ENCODE data around the gene ZNF540. TPM values are rescaled to one million over a fixed set of nuclear protein-coding genes. Genes with fewer than 3 reads are reported as not detected.
"Not testable (repeated sequence)": the region's sequence is repeated elsewhere in the genome, so short reads cannot be mapped to it uniquely, and the experiment has no call there.

Gene ZNF540
- total RNA-seq (2014; rRNA removed; shearing (Covaris generic)) = 0.27 and 0.55 TPM in 2 replicates

DNA sequence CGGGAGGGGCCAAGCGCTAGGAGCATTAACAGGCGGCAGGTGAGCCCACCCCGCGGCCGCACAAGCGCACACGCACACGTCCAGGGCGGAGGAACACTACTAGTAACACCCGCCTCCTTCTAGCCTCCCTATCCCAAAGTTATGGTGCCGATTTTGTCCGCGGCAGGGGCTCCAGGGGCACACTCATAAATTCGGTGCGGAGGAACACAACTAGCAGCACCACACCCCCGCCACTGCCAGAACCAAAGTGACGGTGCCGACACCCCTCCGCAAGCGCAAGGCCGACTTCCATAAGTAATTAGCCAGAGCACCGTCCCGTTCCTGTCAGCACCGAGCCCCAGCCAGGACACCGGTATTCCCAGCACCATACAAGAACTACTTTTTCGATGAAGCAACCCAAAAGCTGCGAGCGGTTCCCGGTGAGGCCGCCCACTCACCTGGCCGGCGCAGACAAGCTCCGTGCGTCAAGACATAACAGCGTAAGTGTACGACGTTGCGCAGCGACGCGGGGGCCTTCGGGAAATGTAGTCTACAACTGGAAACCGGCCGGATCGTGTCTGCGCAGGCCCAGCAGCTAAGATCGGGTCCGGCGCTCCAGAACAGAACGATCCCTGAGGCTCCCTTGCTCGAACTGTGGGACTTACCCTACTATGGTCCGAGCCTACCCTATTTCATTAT lies at the start of gene ZNF540, which contains the start of gene ZNF571:
Gene ZNF540 (plus strand): TSS at position 573 of the 678 bp plus-strand sequence. CDS start 3,572 bp downstream, outside the sequence.
Gene ZNF571 (minus strand): TSS at position 489 of the 678 bp plus-strand sequence. CDS start 8,116 bp downstream, outside the sequence.
- in situ Hi-C loops (cut with HindIII; ENCODE audit: low sequenced_read_pairs) = no loop called here
- DNase-seq (ENCODE audit: low spot score) = peak; percentile 97

DNA sequence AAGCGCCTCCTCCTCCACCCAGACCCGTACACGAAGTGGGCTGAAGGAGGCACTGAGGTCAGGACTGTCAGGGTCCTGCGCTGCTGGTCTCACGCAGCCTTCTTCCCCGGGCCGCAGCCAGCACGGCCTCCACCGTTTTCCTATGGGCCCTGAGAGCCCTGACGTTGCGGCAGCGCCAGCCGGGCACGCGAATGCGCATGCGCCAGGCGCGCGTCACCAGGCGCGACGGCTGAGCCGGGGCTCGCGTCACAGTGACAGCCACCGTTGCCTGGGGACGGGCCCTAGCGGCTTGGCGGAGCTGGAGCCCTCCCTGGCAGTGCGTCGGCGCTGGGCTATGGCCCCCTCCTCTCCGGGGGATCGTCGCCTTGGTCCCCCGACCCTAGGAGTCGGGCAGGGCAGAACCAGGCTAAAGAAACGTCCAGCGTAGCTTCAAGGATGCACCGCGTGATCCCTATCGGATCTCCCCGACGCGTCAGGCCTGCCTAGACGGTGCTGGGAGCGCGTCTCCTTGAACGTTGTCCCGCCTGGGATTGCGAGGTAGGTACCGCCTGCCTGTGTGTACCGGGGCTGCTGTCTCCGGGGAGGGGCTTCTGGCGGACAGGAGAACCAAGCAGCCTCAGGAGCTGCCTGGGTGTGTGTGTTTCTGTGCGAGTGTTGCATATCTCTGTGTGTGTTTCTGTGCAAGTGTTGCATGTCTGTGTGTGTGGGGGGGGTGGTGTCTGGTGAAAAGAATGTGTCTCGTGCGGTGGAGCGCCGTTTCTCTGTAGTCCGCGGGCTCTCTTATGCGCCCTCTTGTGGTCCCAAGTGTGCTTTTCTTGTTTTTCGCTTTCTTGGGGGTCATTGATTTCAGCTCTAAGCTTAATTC lies 43.3 kb upstream of the ZNF540 start:
- DNase-seq (ENCODE audit: low spot score) = no peak
- in situ Hi-C loops (cut with HindIII; ENCODE audit: low sequenced_read_pairs) = no loop called here

DNA sequence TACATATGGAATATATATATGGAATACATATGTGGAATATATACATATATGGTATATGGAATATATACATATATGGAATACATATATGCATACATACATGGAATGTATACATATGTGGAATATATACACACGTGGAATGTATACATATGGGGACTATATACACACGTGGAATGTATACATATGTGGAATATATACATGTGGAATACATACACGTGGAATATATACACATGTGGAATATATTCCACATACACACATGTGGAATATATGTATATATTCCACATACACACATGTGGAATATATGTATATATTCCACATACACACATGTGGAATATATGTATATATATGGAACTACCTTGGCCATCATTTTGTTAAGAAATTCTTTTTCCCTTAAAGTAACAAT lies 31.2 kb upstream of the ZNF540 start:
- in situ Hi-C loops (cut with HindIII; ENCODE audit: low sequenced_read_pairs) = no loop called here
- DNase-seq (ENCODE audit: low spot score) = no peak

DNA sequence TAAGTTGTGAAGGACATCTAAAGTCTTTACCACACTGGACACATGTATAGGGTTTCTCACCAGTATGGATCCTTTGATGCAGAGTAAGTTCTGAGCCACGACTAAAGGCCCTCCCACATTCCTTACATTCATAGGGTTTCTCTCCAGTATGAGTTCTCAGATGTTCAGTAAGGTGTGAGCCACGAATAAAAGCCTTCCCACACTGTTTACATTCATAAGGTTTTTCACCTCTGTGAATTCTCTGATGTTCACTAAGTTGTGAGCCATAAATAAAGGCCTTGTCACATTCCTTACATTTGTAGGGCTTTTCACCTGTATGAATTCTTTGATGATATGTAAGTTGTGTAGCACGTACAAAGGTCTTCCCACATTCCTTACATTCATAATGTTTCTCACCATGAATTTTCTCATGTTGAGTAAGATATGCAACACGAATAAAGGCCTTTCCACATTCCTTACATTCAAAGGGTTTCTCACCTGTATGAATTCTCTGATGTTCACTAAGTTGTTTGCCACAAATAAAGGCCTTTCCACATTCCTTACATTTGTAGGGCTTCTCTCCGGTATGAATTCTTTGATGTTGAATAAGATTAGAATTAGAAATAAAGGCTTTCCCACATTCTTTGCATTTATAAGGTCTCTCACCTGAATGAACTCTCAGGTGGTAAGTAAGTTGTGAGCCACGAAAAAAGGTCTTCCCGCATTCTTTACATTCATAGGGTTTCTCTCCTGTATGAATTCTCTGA lies 29.9 kb upstream of the ZNF540 start:
- in situ Hi-C loops (cut with HindIII; ENCODE audit: low sequenced_read_pairs) = no loop called here
- no peak for DNase-seq (ENCODE audit: low spot score)

DNA sequence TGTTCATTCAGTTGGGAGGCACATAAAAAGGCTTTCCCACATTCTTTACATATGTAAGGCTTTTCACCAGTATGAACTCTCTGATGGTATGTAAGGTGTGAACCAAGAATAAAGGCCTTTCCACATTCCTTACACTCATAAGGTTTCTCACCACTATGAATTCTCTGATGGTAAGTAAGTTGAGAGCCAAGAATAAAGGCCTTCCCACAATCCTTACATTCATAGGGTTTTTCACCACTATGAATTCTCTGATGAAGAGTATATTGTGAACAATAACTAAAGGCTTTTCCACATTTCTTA lies 29.4 kb upstream of the ZNF540 start:
- in situ Hi-C loops (cut with HindIII; ENCODE audit: low sequenced_read_pairs) = no loop called here
- no peak for DNase-seq (ENCODE audit: low spot score)

DNA sequence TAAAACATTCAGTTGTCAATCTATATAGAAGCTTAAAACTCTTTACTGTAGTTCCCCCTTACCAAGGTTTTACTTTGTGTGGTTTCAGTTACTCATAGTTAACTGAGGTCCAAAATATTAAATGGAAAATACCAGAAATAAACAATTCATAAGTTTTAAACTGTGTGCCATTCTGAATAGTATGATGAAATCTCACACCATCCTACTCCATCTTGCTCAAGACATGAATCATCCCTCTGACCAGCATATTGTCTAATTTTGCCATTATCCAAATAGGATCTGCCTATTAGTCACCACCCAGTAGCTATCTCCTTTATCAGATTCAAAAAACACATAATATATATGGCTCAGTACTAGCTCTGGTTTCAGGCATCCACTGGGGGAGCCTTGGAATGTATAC lies 22.5 kb upstream of the ZNF540 start:
- in situ Hi-C loops (cut with HindIII; ENCODE audit: low sequenced_read_pairs) = no loop called here
- no peak for DNase-seq (ENCODE audit: low spot score)

DNA sequence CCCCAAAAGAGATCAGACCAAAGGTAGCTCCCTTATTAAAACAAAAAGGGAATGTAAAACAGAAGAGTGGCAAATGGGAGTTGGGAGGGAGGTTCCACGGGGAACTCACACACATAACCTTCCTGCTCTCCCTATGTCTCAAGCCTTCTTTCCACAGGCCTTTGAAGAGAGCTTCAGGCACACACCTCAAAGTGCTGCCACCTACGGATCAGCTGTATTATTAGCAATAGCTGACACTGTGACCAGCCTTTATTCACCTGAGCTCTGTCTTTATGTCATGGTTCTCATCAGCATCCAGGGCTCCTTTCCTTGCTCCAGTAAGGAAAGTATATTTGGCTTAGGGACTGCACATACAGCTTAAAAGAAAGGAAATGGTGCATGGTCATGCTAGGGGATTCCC lies 11.3 kb upstream of the ZNF540 start:
- DNase-seq (ENCODE audit: low spot score) = no peak
- in situ Hi-C loops (cut with HindIII; ENCODE audit: low sequenced_read_pairs) = no loop called here

DNA sequence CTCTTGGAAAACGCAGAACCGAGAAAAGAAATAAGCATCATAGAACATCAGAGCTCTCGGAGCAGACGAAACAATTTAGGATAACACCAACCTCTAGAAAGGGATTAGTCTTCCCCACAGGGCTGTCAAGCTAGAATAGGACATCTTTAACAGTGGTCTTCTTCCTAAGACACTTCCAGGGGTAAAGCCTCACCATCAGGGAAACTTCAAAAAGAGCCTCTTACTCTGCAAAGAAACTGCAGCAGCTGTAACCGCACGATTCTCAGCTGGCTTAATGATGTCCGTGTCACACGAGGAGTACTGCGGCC lies 726 bp upstream of the ZNF540 start:
- in situ Hi-C loops (cut with HindIII; ENCODE audit: low sequenced_read_pairs) = no loop called here

DNA sequence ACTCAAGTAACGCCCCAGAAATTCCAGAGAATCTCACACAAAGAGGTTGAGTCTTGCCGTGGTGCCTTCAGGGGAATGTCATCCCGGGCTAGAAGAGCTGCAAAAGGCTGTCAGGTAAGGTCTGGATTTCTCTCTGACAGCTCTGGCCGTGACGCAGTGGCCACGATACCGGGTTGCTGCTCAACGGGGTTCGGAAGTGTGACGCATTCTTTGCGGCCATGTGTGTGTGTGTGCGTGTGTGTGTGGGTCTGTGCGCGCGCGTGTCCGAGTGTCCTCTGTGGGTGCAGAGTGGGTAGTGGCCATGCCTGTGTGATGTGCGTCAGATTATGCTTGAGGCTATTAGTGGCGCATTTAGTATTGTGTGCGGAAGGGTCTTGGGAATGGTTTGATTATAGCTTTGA lies 306 bp downstream of the ZNF540 start:
- in situ Hi-C loops (cut with HindIII; ENCODE audit: low sequenced_read_pairs) = no loop called here
- peak; percentile 82 for DNase-seq (ENCODE audit: low spot score)

More for the DNA sequence above, 726 bp upstream of the ZNF540 start:
- no peak for DNase-seq (ENCODE audit: low spot score)

DNA sequence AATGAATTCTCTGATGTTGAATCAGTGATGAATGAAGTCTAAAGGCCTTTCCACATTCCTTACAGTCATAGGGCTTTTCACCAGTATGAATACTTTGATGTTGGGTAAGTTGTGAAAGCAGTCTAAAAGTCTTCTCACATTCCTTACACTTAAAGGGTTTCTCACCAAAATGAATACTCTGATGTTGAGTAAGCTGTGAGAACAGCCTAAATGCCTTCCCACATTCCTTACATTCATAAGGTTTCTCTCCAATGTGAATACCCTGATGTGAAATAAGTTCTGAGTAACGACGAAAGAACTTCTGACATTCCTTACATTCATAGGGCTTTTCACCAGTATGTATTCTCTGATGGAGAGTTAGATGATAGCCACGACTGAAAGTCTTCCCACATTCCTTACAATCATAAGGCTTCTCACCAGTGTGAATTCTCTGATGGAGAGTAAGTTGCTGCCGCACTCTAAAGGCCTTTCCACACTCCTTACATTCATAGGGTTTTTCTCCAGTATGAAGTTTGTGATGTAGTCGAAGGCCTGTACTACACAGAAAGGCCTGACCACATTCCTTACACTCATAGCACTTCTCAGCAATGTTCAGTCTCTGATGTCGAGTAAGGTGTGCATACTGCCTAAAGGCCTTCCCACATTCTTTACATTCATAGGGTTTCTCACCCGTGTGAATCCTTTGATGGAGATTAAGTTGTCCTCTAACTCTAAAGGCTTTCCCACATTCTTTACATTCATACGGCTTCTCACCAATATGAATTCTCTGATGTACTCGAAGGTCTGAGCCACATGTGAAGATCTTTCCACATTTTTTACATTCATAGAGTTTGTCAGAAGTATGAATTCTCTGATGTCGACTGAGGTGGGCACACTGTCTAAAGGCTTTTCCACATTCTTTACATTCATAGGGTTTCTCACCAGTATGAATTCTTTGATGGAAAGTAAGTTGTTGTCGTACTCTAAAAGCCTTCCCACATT lies 40.7 kb downstream of the ZNF540 start:
- no peak for DNase-seq (ENCODE audit: low spot score)

DNA sequence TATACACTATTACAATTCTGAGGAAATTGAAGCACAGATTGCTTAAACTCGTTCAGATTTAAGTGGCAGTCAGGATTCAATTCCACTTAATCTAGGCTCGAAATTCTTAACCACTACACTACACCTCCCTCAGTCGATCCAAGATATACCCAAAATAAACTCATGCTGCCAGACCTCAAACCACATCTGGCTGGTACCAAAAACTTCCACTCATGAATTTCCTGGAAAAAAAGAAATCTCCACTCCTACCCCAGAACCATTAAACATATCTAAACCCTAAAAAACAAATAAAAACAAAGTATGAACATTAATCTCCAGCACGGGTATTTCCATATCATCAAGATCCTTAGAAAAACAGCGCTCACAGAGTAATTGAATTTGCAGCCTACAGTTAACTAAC lies 59.4 kb downstream of the ZNF540 start:
- no peak for DNase-seq (ENCODE audit: low spot score)
- in situ Hi-C loops (cut with HindIII; ENCODE audit: low sequenced_read_pairs) = no loop called here

More for the DNA sequence above, 40.7 kb downstream of the ZNF540 start:
- in situ Hi-C loops (cut with HindIII; ENCODE audit: low sequenced_read_pairs) = no loop called here

DNA sequence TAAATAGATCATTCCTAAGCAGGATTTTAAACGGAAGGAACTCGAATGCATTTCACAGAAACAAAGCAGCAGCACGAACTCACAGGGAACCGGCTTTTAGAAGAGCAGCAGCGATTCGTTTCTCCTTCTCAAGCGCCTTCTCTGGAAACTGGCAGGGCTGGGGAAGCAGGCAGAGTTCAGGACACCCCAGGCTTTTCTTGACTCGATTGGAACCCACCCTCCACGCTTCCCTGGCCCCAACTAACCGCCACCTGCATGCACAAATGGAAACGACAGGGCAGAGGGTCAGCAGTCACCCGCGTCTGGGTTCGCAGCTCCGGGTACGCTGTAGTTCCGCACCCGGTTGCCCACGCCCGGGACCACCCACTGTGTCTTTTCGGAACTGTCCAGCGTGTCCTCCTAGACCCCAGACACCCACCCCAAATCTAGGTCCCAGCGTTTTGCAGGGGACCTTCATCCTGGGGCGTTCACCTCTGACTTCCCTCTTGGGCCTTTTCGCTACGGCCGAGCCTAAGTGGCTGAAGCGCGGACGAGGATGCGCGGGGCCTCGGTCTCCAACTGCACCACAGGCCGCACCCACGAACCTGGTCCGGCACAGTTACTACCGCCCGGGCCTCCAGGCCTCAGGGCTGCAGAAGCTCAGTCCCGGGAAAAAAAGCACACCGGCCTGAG lies 60.1 kb downstream of the ZNF540 start:
- DNase-seq (ENCODE audit: low spot score) = peak; percentile 59
- in situ Hi-C loops (cut with HindIII; ENCODE audit: low sequenced_read_pairs) = no loop called here

DNA sequence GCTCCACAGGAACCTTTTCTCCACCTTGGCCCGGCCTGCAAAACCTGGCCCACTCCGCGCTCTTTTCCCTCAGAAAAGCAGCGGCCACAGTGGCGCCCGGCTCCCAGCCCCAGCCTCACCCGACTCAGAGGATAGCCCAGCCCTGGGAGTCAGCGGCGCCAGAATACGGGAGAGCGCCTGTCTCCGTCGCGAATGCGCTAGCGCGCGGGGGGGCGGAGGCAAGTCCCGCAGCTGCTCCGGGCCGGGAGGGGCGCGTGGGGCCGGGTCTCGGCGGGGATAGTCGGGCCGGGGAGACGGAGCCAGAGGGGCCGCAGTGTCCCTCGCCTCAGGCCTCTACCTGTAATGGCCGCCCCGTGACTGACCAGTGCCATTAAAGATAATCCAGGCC lies 60.6 kb downstream of the ZNF540 start, which contains the start of gene ZFP30:
Gene ZFP30 (minus strand): TSS at position 165 of the 388 bp plus-strand sequence. CDS start 7,643 bp downstream, outside the sequence.
- in situ Hi-C loops (cut with HindIII; ENCODE audit: low sequenced_read_pairs) = no loop called here

DNA sequence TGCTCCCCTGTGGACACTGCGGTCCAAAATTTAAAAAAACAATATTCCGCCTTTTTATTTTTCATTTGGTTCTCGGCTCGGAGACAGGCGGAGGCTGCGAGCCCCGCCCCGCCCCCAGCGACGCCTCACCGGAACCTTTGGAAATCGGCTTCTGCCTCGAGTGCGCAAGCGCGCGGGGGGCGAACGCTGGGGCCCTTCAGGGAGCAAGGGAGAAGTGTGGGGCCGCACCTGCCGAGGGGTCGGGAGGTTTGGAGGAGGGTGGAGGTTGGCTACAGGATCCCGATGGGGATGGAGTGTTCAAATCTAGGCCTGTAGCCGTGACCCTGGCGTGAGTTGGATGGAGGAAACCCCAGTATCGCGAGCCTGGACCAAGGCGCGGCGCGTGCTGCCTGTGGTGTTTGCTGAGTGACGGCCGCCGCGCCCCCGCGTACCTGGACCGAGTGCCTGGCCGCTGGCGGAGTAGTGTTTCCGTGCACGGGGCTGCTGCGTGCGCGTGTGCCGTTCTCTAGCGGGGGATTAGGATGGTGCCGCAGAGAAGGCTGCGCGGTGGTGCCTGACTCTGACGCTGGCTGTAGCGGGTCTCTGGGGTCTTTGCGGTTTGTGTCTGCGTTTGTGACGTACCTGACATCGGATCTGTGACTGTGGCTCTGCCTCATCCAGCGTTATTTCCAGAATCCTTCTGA lies 61.2 kb downstream of the ZNF540 start:
- DNase-seq (ENCODE audit: low spot score) = peak; percentile 87
- in situ Hi-C loops (cut with HindIII; ENCODE audit: low sequenced_read_pairs) = no loop called here

More for the DNA sequence above, 60.6 kb downstream of the ZNF540 start, which contains the start of gene ZFP30:
- DNase-seq (ENCODE audit: low spot score) = peak; percentile 89

DNA sequence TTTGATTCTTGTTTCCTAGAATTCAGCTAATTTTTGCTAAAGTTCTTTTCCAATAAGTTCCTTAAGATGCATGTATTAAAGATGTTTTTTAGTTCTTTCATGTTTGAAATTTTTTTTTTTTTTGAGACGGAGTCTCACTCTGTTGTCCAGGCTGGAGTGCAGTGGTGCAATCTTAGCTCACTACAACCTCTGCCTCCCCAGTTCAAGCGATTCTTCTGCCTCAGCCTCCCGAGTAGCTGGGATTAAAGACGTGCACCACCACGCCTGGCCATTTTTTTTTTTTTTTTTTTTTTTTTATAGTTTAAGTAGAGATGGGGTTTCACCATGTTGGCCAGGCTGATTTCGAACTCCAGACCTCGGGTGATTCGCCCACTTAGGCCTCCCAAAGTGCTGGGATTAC lies 62.5 kb downstream of the ZNF540 start:
- DNase-seq (ENCODE audit: low spot score); in situ Hi-C loops (cut with HindIII; ENCODE audit: low sequenced_read_pairs): not testable (repeated sequence)

Data from G401 (cell line).